Measurements from ENCODE around the gene CREBL2. TPM values are rescaled to one million over a fixed set of nuclear protein-coding genes. Genes with fewer than 3 reads are reported as not detected.

CREBL2 gene
- total and polyA plus RNA-seq, 4 donors: 18.3 to 50.5 (median 27.6) TPM

DNA sequence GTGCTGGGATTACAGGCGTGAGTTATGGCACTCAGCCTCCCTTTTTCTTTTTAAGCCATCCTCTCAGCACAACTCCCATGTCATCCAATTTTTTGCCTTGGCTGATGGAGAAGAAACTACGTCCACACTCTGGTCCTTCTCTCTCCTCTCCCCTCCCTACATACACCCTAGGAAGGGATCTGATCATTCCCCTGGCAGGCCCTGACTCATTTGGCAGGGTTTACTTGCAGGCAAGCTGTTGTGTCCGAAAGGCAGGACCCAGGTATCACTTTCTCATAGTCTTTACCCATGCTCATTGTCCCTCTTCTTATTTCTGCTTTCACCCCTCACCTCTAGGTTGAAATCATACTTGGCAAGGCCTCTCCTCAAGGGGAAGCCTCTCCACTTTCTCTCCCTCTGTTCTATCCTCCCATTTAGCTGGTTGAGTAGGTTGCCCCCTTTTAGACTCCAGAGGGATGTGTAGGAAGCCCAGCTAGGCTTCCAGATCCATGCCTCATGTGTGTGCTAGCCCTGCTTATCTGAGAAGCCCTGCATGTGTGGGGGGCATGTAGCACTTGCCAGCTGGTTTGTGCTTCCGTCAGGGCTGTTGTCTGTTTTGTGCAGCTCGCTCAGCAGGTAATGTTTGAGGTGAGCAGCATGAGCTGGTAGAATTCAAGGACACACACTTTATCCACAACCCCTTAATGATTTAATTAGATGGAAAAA, 69.5 kb downstream of the CREBL2 start:
- no peak for DNase-seq
- TF ChIP-seq, protein P1, sequence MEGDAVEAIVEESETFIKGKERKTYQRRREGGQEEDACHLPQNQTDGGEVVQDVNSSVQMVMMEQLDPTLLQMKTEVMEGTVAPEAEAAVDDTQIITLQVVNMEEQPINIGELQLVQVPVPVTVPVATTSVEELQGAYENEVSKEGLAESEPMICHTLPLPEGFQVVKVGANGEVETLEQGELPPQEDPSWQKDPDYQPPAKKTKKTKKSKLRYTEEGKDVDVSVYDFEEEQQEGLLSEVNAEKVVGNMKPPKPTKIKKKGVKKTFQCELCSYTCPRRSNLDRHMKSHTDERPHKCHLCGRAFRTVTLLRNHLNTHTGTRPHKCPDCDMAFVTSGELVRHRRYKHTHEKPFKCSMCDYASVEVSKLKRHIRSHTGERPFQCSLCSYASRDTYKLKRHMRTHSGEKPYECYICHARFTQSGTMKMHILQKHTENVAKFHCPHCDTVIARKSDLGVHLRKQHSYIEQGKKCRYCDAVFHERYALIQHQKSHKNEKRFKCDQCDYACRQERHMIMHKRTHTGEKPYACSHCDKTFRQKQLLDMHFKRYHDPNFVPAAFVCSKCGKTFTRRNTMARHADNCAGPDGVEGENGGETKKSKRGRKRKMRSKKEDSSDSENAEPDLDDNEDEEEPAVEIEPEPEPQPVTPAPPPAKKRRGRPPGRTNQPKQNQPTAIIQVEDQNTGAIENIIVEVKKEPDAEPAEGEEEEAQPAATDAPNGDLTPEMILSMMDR (IDR thresholded peaks at IDR 0.05; ENCODE audit: control extremely low read depth, extremely low read depth): no peak
- Histone ChIP-seq H3K9me3 (ENCODE audit: control insufficient read depth in 4 of 4, insufficient read depth in 3 of 4, low read length in 3 of 4) (no peaks in the 10 kb centered on the region), H3K9ac (ENCODE audit: insufficient read depth in 1 of 2, low read length in 2 of 2) (no peak overlapping the region), H3K27me3 (ENCODE audit: control insufficient read depth in 3 of 3, insufficient read depth in 3 of 3, low read length in 2 of 3) (peaks cover 0 to 3% (median 0%) of the 10 kb centered on the region in 3 donors), H3K36me3 (ENCODE audit: control insufficient read depth in 4 of 4, insufficient read depth in 4 of 4, low read length in 4 of 4) (no peaks in the 10 kb centered on the region), H3K4me1 (ENCODE audit: control insufficient read depth in 5 of 5, insufficient read depth in 5 of 5, low read length in 5 of 5) (peaks cover 0 to 5% (median 0%) of the 10 kb centered on the region in 5 donors), H3K4me3 (no peak overlapping the region), H3K27ac (ENCODE audit: low read depth in 1 of 2, low read length in 1 of 2) (no peak overlapping the region)
- no peak for ATAC-seq (ENCODE audit: insufficient read depth, low FRiP score)
- WGBS, 2 donors: 96 to 97% methylated on average over 5 of the region's 5 CpGs

DNA sequence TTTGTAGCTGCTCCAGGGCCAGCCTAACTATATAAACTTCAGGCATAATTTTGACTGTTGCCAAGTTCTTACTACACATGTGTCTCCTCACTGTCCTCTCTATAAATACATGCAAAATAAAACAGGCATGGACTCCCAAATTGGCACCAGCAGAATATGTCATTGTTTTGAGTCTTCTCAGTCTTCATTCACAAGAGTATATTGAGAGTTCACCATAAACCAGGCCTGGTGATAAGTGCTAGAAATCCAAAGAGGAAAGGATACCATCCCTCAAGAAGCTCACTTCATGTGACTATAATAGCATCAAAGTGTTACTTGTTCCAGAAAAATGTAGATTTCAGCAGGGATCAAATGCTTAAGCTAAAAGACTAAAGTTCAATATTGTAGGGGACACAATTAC, 70.6 kb downstream of the CREBL2 start:
- Histone ChIP-seq H3K4me3 (no peak overlapping the region), H3K36me3 (ENCODE audit: control insufficient read depth in 4 of 4, insufficient read depth in 4 of 4, low read length in 4 of 4) (no peaks in the 10 kb centered on the region), H3K9ac (ENCODE audit: insufficient read depth in 1 of 2, low read length in 2 of 2) (no peak overlapping the region), H3K27me3 (ENCODE audit: control insufficient read depth in 3 of 3, insufficient read depth in 3 of 3, low read length in 2 of 3) (peaks cover 0 to 3% (median 0%) of the 10 kb centered on the region in 3 donors), H3K9me3 (ENCODE audit: control insufficient read depth in 4 of 4, insufficient read depth in 3 of 4, low read length in 3 of 4) (no peaks in the 10 kb centered on the region), H3K27ac (ENCODE audit: low read depth in 1 of 2, low read length in 1 of 2) (no peak overlapping the region), H3K4me1 (ENCODE audit: control insufficient read depth in 5 of 5, insufficient read depth in 5 of 5, low read length in 5 of 5) (peaks cover 0 to 5% (median 0%) of the 10 kb centered on the region in 5 donors)
- TF ChIP-seq, protein P1 (IDR thresholded peaks at IDR 0.05; ENCODE audit: control extremely low read depth, extremely low read depth): no peak
- no peak for DNase-seq
- ATAC-seq (ENCODE audit: insufficient read depth, low FRiP score): no peak

DNA sequence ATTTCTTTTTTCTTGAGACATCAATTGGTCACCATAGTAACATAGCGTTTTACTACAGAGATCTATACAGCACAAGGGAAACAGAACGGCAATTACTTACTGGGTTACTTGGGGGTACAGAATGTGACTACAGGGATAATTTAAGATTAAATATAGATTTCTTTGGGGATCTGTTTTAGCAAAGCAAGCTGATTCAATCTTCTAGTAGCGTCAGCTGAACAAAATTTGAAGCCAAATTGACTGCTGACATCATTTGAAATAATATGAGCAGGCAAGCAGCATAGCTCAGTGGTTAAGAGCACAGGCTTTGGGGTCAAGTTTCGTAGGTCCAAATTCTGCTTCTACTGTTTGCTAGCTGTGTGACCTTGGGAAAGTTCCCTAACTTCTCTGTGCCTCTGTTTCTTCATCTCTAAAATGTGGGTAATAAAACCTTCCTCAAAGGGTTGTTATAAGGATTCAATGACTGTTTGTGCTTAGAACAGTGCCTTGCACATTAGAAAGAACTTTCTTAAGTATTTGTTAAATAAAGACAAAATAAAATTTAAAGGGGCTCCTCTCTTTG, 71.5 kb downstream of the CREBL2 start:
- DNase-seq (no peak), ATAC-seq (ENCODE audit: insufficient read depth, low FRiP score) (no peak)
- WGBS, 2 donors: 85 to 87% methylated on average over 4 of the region's 4 CpGs
- TF ChIP-seq, protein P1 (IDR thresholded peaks at IDR 0.05; ENCODE audit: control extremely low read depth, extremely low read depth): no peak
- Histone ChIP-seq H3K27ac (ENCODE audit: low read depth in 1 of 2, low read length in 1 of 2) (no peak overlapping the region), H3K4me3 (no peak overlapping the region), H3K36me3 (ENCODE audit: control insufficient read depth in 4 of 4, insufficient read depth in 4 of 4, low read length in 4 of 4) (no peaks in the 10 kb centered on the region), H3K9ac (ENCODE audit: insufficient read depth in 1 of 2, low read length in 2 of 2) (no peak overlapping the region), H3K4me1 (ENCODE audit: control insufficient read depth in 5 of 5, insufficient read depth in 5 of 5, low read length in 5 of 5) (peaks cover 0 to 5% (median 0%) of the 10 kb centered on the region in 5 donors), H3K27me3 (ENCODE audit: control insufficient read depth in 3 of 3, insufficient read depth in 3 of 3, low read length in 2 of 3) (peaks cover 0 to 3% (median 0%) of the 10 kb centered on the region in 3 donors), H3K9me3 (ENCODE audit: control insufficient read depth in 4 of 4, insufficient read depth in 3 of 4, low read length in 3 of 4) (no peaks in the 10 kb centered on the region)
